GM23338 (cell line): ENCODE measurements around the gene GADD45A. TPM values are rescaled to one million over a fixed set of nuclear protein-coding genes. Genes with fewer than 3 reads are reported as not detected.

ENCODE experiments used
- ATAC-seq: fragments of 200-7000 bp; cut with Tn5 transposase; 3 replicates; pipeline ENCODE4 v1.9.1; 2020
- DNase-seq: peaks from one replicate; pipeline ENCODE4 v3.0.0-alpha.2; 2015; ENCODE audit warnings: low spot score
- H2AFZ ChIP-seq: fragments of 200-600 bp; sonication (generic); 2 replicates; pipeline ENCODE4 v1.8.0; 2016; ENCODE audit warnings: antibody characterized with exemption, mild to moderate bottlenecking, moderate library complexity
- H3F3A ChIP-seq: fragments of 200-600 bp; sonication (generic); replicated peaks from 2 replicates; pipeline ENCODE4 v1.8.0; 2017; ENCODE audit warnings: antibody characterized with exemption, mixed run types, low read depth
- H3K27ac ChIP-seq: fragments of 200-600 bp; sonication (generic); 2 replicates; pipeline ENCODE4 v1.6.1; 2016; ENCODE audit warnings: low read depth
- H3K27me3 ChIP-seq: fragments of 200-600 bp; sonication (generic); 2 replicates; pipeline ENCODE4 v1.8.0; 2016; ENCODE audit warnings: mild to moderate bottlenecking, mixed run types, moderate library complexity; ENCODE audit not compliant: insufficient read depth
- H3K36me3 ChIP-seq: fragments of 200-600 bp; sonication (generic); 2 replicates; pipeline ENCODE4 v1.8.0; 2016; ENCODE audit warnings: mild to moderate bottlenecking; ENCODE audit not compliant: insufficient read depth
- H3K4me1 ChIP-seq: fragments of 200-600 bp; sonication (generic); 2 replicates; pipeline ENCODE4 v1.8.0; 2016; ENCODE audit warnings: mild to moderate bottlenecking, moderate library complexity; ENCODE audit not compliant: insufficient read depth
- H3K4me2 ChIP-seq: fragments of 200-600 bp; sonication (generic); 2 replicates; pipeline ENCODE4 v1.7.1; 2017; ENCODE audit warnings: mixed run types
- H3K4me3 ChIP-seq: fragments of 200-600 bp; sonication (generic); 2 replicates; pipeline ENCODE4 v1.6.1; 2016; ENCODE audit warnings: mixed run types
- H3K79me2 ChIP-seq: fragments of 200-600 bp; sonication (generic); replicated peaks from 2 replicates; pipeline ENCODE4 v1.8.0; 2017; ENCODE audit warnings: mild to moderate bottlenecking; ENCODE audit not compliant: insufficient read depth
- H3K9me2 ChIP-seq: fragments of 200-600 bp; sonication (generic); 2 replicates; pipeline ENCODE4 v1.8.0; 2017; ENCODE audit not compliant: insufficient read depth
- H4K20me1 ChIP-seq: fragments of 200-600 bp; sonication (generic); replicated peaks from 2 replicates; pipeline ENCODE4 v1.8.0; 2017; ENCODE audit warnings: mild to moderate bottlenecking; ENCODE audit not compliant: insufficient read depth
- H3K27ac Mint-ChIP-seq: 2 replicates; pipeline ENCODE4 v1.8.0; 2020; ENCODE audit warnings: inconsistent platforms, mild to moderate bottlenecking, moderate library complexity, mixed read lengths
- H3K27me3 Mint-ChIP-seq: 3 replicates; pipeline ENCODE4 v1.8.0; 2022; ENCODE audit warnings: low read depth, mild to moderate bottlenecking, moderate library complexity, mixed read lengths, inconsistent platforms; ENCODE audit not compliant: insufficient read depth, poor library complexity
- H3K36me3 Mint-ChIP-seq: 3 replicates; pipeline ENCODE4 v1.8.0; 2021; ENCODE audit warnings: low read depth, mild to moderate bottlenecking, inconsistent platforms, moderate library complexity, mixed read lengths
- H3K4me1 Mint-ChIP-seq: 3 replicates; pipeline ENCODE4 v1.8.0; 2020; ENCODE audit warnings: mild to moderate bottlenecking, inconsistent platforms, mixed read lengths
- H3K4me3 Mint-ChIP-seq: 3 replicates; pipeline ENCODE4 v1.8.0; 2021; ENCODE audit warnings: moderate library complexity, mild to moderate bottlenecking, inconsistent platforms, mixed read lengths
- H3K9me3 Mint-ChIP-seq: 3 replicates; pipeline ENCODE4 v1.8.0; 2020; ENCODE audit warnings: moderate library complexity, mild to moderate bottlenecking, inconsistent platforms, mixed read lengths
- CREB1 ChIP-seq: fragments of 250-450 bp; sonication (Bioruptor Pico); IDR thresholded peaks from 2 replicates; pipeline ENCODE4 v1.5.0; 2020; ENCODE audit warnings: low read depth, mild to moderate bottlenecking, moderate library complexity
- EZH2 ChIP-seq: fragments of 200-600 bp; sonication (generic); IDR thresholded peaks from one replicate; pipeline ENCODE4 v1.8.0; 2017; ENCODE audit warnings: antibody characterized with exemption, mild to moderate bottlenecking, low read depth; ENCODE audit not compliant: unreplicated experiment
- EZH2phosphoT487 ChIP-seq: fragments of 200-600 bp; sonication (generic); IDR thresholded peaks from one replicate; pipeline ENCODE4 v1.8.1; 2018; ENCODE audit warnings: antibody characterized with exemption; ENCODE audit not compliant: unreplicated experiment
- JUNB ChIP-seq: IDR thresholded peaks from one replicate; pipeline ENCODE4 v1.6.1; 2016; ENCODE audit warnings: antibody characterized with exemption; ENCODE audit not compliant: unreplicated experiment
- NANOG ChIP-seq: IDR thresholded peaks from 2 replicates; pipeline ENCODE4 v1.6.1; 2016; ENCODE audit warnings: antibody characterized with exemption, borderline replicate concordance
- POLR2AphosphoS5 ChIP-seq: IDR thresholded peaks from 2 replicates; pipeline ENCODE4 v1.6.1; 2016; ENCODE audit warnings: antibody characterized with exemption, low read depth
- STAT1 ChIP-seq: IDR thresholded peaks from one replicate; pipeline ENCODE4 v1.6.1; 2016; ENCODE audit warnings: antibody characterized with exemption; ENCODE audit not compliant: unreplicated experiment
- ZNF114 ChIP-seq: fragments of 250-450 bp; sonication (Bioruptor Pico); IDR thresholded peaks from 2 replicates; pipeline ENCODE4 v1.5.0; 2020; ENCODE audit warnings: mild to moderate bottlenecking, moderate library complexity
- ZNF331 ChIP-seq: fragments of 250-450 bp; sonication (Bioruptor Pico); IDR thresholded peaks from 2 replicates; pipeline ENCODE4 v1.5.0; 2020; ENCODE audit warnings: low read depth, mild to moderate bottlenecking, moderate library complexity
- polyA plus RNA-seq: library from polyadenylated mRNA; unstranded; fragments of >200 nt; fragmentation: Nextera tagmentation; extraction: Ambion mirVana; gene quantifications from 2 replicates; pipeline ENCODE4 v1.2.1, GENCODE V29; 2016
- total RNA-seq: library from RNA; depleted of rRNA; stranded (reverse); fragments of >200 nt; shearing (Covaris generic); gene quantifications from 2 replicates; pipeline ENCODE4 v1.2.3, GENCODE V29; 2014
- TF ChIP-seq, protein P1 (sequence below): IDR thresholded peaks from one replicate; pipeline ENCODE4 v1.6.1; 2018; ENCODE audit warnings: antibody characterized with exemption; ENCODE audit not compliant: unreplicated experiment
- TF ChIP-seq, protein P2 (sequence below): fragments of 250-450 bp; sonication (Bioruptor Pico); IDR thresholded peaks from 2 replicates; pipeline ENCODE4 v1.5.0; 2020; ENCODE audit warnings: mild to moderate bottlenecking, moderate library complexity
- TF ChIP-seq, protein P3 (sequence below), 2 experiments: fragments of 200-600 bp in 1 of 2; sonication (generic) in 1 of 2; conservative IDR thresholded peaks; 2 replicates each; pipeline versions ENCODE4 v1.5.1 to v1.6.1; 2016 to 2017; ENCODE audit warnings: antibody characterized with exemption in 2 of 2, low read depth in 2 of 2, mild to moderate bottlenecking in 2 of 2, moderate library complexity in 1 of 2
- TF ChIP-seq, protein P4 (sequence below): IDR thresholded peaks from 2 replicates; pipeline ENCODE4 v1.6.1; 2016; ENCODE audit warnings: antibody characterized with exemption

Gene GADD45A
- total and polyA plus RNA-seq, 2 experiments from 2014 or later = 25.9 to 39.5 TPM

DNA sequence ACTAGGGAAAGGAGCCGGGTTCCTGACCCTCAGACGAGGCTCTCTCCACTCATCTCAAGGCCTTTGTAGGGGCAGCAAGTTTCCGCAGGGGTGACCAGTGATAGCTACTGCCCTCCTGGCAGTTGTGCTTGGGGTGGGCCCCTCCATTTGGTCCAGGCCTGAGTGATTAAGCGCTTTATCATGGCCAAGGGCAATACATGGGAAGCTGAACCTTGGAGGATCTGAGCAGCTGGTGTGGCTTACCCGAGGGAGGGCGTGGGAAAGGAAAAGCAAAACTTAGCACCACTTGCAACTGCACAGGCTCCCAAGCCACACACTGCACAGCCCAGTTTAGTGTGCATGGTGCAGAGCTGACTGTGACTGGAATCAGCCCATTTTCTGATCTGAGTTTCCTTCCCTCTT, 47.8 kb downstream of the GADD45A start:
- Mint-ChIP-seq H3K9me3 (no peaks in the 10 kb centered on the region), H3K4me1 (peaks cover 32% of the 10 kb centered on the region), H3K27ac (no peak overlapping the region), H3K4me3 (no peak overlapping the region), H3K27me3 (no peaks in the 10 kb centered on the region), H3K36me3 (no peaks in the 10 kb centered on the region)
- DNase-seq (no peak), ATAC-seq (no peak)
- Histone ChIP-seq H3F3A (no peaks in the 10 kb centered on the region), H3K36me3 (no peaks in the 10 kb centered on the region), H3K4me1 (peaks cover 20% of the 10 kb centered on the region; the same call in 1 of the 2 replicates), H4K20me1 (no peaks in the 10 kb centered on the region), H3K9me2 (0 out of 2 replicates have a peak, but pooled peaks cover 3% of the 10 kb centered on the region), H3K27ac (no peak overlapping the region), H3K4me2 (no peak overlapping the region), H3K27me3 (no peaks in the 10 kb centered on the region), H2AFZ (no peak overlapping the region), H3K4me3 (no peak overlapping the region), H3K79me2 (no peaks in the 10 kb centered on the region)
- TF ChIP-seq EZH2phosphoT487 (no peak), EZH2 (no peak), ZNF331 (CRISPR knock-in tag) (no peak), CREB1 (no peak), POLR2AphosphoS5 (no peak), STAT1 (no peak), NANOG (no peak), ZNF114 (CRISPR knock-in tag) (no peak), JUNB (no peak)
- TF ChIP-seq, protein P1, sequence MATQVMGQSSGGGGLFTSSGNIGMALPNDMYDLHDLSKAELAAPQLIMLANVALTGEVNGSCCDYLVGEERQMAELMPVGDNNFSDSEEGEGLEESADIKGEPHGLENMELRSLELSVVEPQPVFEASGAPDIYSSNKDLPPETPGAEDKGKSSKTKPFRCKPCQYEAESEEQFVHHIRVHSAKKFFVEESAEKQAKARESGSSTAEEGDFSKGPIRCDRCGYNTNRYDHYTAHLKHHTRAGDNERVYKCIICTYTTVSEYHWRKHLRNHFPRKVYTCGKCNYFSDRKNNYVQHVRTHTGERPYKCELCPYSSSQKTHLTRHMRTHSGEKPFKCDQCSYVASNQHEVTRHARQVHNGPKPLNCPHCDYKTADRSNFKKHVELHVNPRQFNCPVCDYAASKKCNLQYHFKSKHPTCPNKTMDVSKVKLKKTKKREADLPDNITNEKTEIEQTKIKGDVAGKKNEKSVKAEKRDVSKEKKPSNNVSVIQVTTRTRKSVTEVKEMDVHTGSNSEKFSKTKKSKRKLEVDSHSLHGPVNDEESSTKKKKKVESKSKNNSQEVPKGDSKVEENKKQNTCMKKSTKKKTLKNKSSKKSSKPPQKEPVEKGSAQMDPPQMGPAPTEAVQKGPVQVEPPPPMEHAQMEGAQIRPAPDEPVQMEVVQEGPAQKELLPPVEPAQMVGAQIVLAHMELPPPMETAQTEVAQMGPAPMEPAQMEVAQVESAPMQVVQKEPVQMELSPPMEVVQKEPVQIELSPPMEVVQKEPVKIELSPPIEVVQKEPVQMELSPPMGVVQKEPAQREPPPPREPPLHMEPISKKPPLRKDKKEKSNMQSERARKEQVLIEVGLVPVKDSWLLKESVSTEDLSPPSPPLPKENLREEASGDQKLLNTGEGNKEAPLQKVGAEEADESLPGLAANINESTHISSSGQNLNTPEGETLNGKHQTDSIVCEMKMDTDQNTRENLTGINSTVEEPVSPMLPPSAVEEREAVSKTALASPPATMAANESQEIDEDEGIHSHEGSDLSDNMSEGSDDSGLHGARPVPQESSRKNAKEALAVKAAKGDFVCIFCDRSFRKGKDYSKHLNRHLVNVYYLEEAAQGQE = no peak
- TF ChIP-seq, protein P2, sequence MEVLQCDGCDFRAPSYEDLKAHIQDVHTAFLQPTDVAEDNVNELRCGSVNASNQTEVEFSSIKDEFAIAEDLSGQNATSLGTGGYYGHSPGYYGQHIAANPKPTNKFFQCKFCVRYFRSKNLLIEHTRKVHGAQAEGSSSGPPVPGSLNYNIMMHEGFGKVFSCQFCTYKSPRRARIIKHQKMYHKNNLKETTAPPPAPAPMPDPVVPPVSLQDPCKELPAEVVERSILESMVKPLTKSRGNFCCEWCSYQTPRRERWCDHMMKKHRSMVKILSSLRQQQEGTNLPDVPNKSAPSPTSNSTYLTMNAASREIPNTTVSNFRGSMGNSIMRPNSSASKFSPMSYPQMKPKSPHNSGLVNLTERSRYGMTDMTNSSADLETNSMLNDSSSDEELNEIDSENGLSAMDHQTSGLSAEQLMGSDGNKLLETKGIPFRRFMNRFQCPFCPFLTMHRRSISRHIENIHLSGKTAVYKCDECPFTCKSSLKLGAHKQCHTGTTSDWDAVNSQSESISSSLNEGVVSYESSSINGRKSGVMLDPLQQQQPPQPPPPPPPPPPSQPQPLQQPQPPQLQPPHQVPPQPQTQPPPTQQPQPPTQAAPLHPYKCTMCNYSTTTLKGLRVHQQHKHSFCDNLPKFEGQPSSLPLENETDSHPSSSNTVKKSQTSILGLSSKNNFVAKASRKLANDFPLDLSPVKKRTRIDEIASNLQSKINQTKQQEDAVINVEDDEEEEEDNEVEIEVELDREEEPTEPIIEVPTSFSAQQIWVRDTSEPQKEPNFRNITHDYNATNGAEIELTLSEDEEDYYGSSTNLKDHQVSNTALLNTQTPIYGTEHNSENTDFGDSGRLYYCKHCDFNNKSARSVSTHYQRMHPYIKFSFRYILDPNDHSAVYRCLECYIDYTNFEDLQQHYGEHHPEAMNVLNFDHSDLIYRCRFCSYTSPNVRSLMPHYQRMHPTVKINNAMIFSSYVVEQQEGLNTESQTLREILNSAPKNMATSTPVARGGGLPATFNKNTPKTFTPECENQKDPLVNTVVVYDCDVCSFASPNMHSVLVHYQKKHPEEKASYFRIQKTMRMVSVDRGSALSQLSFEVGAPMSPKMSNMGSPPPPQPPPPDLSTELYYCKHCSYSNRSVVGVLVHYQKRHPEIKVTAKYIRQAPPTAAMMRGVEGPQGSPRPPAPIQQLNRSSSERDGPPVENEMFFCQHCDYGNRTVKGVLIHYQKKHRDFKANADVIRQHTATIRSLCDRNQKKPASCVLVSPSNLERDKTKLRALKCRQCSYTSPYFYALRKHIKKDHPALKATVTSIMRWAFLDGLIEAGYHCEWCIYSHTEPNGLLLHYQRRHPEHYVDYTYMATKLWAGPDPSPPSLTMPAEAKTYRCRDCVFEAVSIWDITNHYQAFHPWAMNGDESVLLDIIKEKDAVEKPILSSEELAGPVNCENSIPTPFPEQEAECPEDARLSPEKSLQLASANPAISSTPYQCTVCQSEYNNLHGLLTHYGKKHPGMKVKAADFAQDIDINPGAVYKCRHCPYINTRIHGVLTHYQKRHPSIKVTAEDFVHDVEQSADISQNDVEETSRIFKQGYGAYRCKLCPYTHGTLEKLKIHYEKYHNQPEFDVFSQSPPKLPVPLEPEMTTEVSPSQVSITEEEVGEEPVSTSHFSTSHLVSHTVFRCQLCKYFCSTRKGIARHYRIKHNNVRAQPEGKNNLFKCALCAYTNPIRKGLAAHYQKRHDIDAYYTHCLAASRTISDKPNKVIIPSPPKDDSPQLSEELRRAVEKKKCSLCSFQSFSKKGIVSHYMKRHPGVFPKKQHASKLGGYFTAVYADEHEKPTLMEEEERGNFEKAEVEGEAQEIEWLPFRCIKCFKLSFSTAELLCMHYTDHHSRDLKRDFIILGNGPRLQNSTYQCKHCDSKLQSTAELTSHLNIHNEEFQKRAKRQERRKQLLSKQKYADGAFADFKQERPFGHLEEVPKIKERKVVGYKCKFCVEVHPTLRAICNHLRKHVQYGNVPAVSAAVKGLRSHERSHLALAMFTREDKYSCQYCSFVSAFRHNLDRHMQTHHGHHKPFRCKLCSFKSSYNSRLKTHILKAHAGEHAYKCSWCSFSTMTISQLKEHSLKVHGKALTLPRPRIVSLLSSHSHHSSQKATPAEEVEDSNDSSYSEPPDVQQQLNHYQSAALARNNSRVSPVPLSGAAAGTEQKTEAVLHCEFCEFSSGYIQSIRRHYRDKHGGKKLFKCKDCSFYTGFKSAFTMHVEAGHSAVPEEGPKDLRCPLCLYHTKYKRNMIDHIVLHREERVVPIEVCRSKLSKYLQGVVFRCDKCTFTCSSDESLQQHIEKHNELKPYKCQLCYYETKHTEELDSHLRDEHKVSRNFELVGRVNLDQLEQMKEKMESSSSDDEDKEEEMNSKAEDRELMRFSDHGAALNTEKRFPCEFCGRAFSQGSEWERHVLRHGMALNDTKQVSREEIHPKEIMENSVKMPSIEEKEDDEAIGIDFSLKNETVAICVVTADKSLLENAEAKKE (CRISPR knock-in tag) = no peak
- TF ChIP-seq, protein P3, sequence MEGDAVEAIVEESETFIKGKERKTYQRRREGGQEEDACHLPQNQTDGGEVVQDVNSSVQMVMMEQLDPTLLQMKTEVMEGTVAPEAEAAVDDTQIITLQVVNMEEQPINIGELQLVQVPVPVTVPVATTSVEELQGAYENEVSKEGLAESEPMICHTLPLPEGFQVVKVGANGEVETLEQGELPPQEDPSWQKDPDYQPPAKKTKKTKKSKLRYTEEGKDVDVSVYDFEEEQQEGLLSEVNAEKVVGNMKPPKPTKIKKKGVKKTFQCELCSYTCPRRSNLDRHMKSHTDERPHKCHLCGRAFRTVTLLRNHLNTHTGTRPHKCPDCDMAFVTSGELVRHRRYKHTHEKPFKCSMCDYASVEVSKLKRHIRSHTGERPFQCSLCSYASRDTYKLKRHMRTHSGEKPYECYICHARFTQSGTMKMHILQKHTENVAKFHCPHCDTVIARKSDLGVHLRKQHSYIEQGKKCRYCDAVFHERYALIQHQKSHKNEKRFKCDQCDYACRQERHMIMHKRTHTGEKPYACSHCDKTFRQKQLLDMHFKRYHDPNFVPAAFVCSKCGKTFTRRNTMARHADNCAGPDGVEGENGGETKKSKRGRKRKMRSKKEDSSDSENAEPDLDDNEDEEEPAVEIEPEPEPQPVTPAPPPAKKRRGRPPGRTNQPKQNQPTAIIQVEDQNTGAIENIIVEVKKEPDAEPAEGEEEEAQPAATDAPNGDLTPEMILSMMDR (conservative IDR thresholded peaks at IDR 0.05; ENCODE audit: low read depth in 2 of 2) = no peak
- TF ChIP-seq, protein P4, sequence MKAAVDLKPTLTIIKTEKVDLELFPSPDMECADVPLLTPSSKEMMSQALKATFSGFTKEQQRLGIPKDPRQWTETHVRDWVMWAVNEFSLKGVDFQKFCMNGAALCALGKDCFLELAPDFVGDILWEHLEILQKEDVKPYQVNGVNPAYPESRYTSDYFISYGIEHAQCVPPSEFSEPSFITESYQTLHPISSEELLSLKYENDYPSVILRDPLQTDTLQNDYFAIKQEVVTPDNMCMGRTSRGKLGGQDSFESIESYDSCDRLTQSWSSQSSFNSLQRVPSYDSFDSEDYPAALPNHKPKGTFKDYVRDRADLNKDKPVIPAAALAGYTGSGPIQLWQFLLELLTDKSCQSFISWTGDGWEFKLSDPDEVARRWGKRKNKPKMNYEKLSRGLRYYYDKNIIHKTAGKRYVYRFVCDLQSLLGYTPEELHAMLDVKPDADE = no peak
